ENCODE measurements around the gene KCNQ1OT1. TPM values are rescaled to one million over a fixed set of nuclear protein-coding genes. Genes with fewer than 3 reads are reported as not detected.

The KCNQ1OT1 gene
- polyA plus RNA-seq, 1 of the 3 experiments (the other 2 are of a cell fraction) = 0.03 TPM

DNA sequence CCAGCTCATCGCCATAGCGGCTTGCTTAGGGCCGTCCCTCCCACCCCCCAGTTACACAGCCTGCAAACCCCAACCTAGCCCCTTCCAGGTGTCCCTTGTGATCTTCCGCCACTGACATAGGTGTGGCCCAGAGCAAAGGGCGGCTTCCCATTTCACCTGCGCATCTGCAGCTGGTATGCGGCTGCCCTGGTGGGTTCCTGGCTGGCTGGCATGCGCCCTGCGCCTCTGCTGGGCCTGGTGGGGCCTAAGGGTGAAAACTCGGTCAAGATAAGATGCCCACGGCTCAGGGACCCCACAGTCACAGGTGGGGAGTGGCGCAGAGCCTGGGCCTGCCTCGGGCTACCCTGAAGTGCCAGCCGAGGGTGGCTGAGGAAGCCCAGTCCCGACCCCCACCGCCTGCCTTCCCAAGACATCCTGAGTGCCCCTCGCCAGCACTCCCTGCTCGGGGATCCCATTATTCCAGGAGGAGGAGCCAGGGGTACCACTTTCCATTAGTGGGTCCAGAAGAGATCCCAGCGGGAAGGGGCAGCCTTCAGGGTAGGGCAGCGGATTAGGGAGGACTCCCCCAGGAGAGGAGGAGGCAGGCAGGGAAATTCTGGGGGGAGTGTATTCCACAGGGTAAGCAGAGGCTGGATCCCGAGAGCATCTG lies 36.9 kb upstream of the KCNQ1OT1 start:
- CTCF ChIA-PET = no interaction called here
- no peaks in the 10 kb centered on the region for H4K20me1 ChIP-seq (ENCODE audit: insufficient read depth)

DNA sequence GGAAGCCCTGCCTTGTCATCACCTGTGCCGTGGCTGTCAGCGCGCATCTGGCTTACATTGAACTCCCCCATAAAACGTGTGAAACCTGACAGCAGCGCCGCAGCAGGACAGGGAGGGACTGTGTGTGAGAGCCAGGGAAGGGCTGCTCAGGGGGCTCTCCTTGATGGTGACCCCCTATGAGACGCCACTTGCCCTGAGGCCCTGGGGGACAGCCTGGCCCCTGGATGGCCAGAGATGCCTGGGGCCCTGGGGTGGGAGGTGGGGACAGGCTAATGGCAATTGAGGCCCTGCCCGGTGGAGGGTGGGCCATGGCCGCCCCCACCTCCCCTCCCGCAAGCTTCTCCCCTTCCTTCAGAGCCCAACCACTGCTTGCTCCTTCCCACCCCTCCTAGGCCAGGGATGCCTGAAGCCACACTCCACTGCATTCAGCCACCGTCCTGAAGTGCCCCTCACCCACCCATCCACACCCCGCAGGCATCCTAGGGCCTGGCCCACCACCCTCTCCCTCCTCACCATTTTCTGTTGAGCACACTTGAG lies 35.3 kb upstream of the KCNQ1OT1 start:
- H3K4me1 ChIP-seq (ENCODE audit: control insufficient read depth in 1 of 2, insufficient read depth in 2 of 2, low read depth in 1 of 2, low read length in 1 of 2) = peaks cover 0 to 63% of the 10 kb centered on the region in 2 experiments; a peak in 1 of 4 replicates
- no peak overlapping the region for H3K4me3 ChIP-seq (ENCODE audit: low read depth in 2 of 2, low read length in 1 of 2)
- ChIA-PET POLR2A (no interaction called here), CTCF (no interaction called here)
- H4K20me1 ChIP-seq (ENCODE audit: insufficient read depth) = no peaks in the 10 kb centered on the region
- no peaks in the 10 kb centered on the region for H3K36me3 ChIP-seq (replicated peaks in 1 of 2; ENCODE audit: control insufficient read depth in 1 of 2, insufficient read depth in 2 of 2, low read length in 1 of 2)
- 71% methylated on average over 9 of the region's 12 CpGs for WGBS (ENCODE audit: low lambda C conversion rate)
- H3K27me3 ChIP-seq (ENCODE audit: insufficient read depth) = no peaks in the 10 kb centered on the region
- no peaks in the 10 kb centered on the region for H3K9me2 ChIP-seq
- H3K9ac ChIP-seq = no peak overlapping the region
- no peaks in the 10 kb centered on the region for H3K79me2 ChIP-seq (ENCODE audit: insufficient read depth)
- no peaks in the 10 kb centered on the region for H3K9me3 ChIP-seq
- no peak overlapping the region for H2AFZ ChIP-seq (ENCODE audit: low read depth)
- no peak overlapping the region for H3K4me2 ChIP-seq
- no peaks in the 10 kb centered on the region for H3F3A ChIP-seq (replicated peaks; ENCODE audit: insufficient read depth)
- H3K27ac ChIP-seq (ENCODE audit: low read depth in 2 of 2, low read length in 1 of 2) = no peak overlapping the region
- no peak for DNase-seq
- TF ChIP-seq TCF12 (IDR thresholded peaks at IDR 0.05) (no peak), USF1 (IDR thresholded peaks at IDR 0.05; ENCODE audit: borderline replicate concordance, low read depth) (no peak)
- TF ChIP-seq, protein P1, sequence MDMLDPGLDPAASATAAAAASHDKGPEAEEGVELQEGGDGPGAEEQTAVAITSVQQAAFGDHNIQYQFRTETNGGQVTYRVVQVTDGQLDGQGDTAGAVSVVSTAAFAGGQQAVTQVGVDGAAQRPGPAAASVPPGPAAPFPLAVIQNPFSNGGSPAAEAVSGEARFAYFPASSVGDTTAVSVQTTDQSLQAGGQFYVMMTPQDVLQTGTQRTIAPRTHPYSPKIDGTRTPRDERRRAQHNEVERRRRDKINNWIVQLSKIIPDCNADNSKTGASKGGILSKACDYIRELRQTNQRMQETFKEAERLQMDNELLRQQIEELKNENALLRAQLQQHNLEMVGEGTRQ (IDR thresholded peaks at IDR 0.05; ENCODE audit: borderline replicate concordance, low read depth, low read length) = no peak

More for the DNA sequence above, 36.9 kb upstream of the KCNQ1OT1 start:
- Histone ChIP-seq H3K9me2 (no peaks in the 10 kb centered on the region), H3K9ac (no peak overlapping the region), H3K27ac (ENCODE audit: low read depth in 2 of 2, low read length in 1 of 2) (no peak overlapping the region), H3K4me3 (ENCODE audit: low read depth in 2 of 2, low read length in 1 of 2) (no peak overlapping the region), H3K27me3 (ENCODE audit: insufficient read depth) (no peaks in the 10 kb centered on the region), H3K4me2 (no peak overlapping the region), H3K9me3 (no peaks in the 10 kb centered on the region), H3K4me1 (ENCODE audit: control insufficient read depth in 1 of 2, insufficient read depth in 2 of 2, low read depth in 1 of 2, low read length in 1 of 2) (peaks cover 0 to 47% of the 10 kb centered on the region in 2 experiments; a peak in 1 of 4 replicates), H3K36me3 (replicated peaks in 1 of 2; ENCODE audit: control insufficient read depth in 1 of 2, insufficient read depth in 2 of 2, low read length in 1 of 2) (no peaks in the 10 kb centered on the region), H2AFZ (ENCODE audit: low read depth) (no peak overlapping the region), H3K79me2 (ENCODE audit: insufficient read depth) (no peaks in the 10 kb centered on the region), H3F3A (replicated peaks; ENCODE audit: insufficient read depth) (no peaks in the 10 kb centered on the region)
- POLR2A ChIA-PET = no interaction called here
- no peak for DNase-seq
- WGBS (ENCODE audit: low lambda C conversion rate) = 74% methylated on average over 13 of the region's 21 CpGs
- TF ChIP-seq NFIC (IDR thresholded peaks at IDR 0.05; ENCODE audit: borderline replicate concordance) = no peak
- TF ChIP-seq TCF12 (IDR thresholded peaks at IDR 0.05) = no peak
- no peak for TF ChIP-seq TAF1 (IDR thresholded peaks at IDR 0.05; ENCODE audit: borderline replicate concordance, low read depth, low read length)
- no peak for TF ChIP-seq YY1 (IDR thresholded peaks at IDR 0.05; ENCODE audit: low read depth)
- TF ChIP-seq CHD2 (IDR thresholded peaks at IDR 0.05; ENCODE audit: low read length, partially characterized antibody) = no peak

All from SK-N-SH (cell line).